SK-N-SH treated with all-trans-retinoic acid at 6 μM for 48 hours (cell line): ENCODE measurements around the gene MT2A.
A peak's percentile ranks its signal among the peaks of the same experiment; 100 is the strongest.

Experiments
- ATAC-seq: fragments of 200-7000 bp; cut with Tn5 transposase; 3 replicates; pipeline ENCODE4 v1.9.1; 2020; ENCODE audit warnings: mild to moderate bottlenecking, moderate library complexity
- ARNTL ChIP-seq: fragments of 450-650 bp; formaldehyde crosslinking; IDR thresholded peaks from 2 replicates; pipeline ENCODE4 v1.5.0; 2020; ENCODE audit warnings: low read depth, mild to moderate bottlenecking, moderate library complexity, borderline replicate concordance
- BACH2 ChIP-seq: fragments of 250-450 bp; sonication (Bioruptor Pico); IDR thresholded peaks from 2 replicates; pipeline ENCODE4 v1.9.0; 2021; ENCODE audit warnings: mild to moderate bottlenecking, borderline replicate concordance
- CREB5 ChIP-seq: fragments of 250-450 bp; sonication (Bioruptor Pico); IDR thresholded peaks from 2 replicates; pipeline ENCODE4 v1.5.1; 2020; ENCODE audit warnings: low read depth, mild to moderate bottlenecking, moderate library complexity
- CSRNP3 ChIP-seq: fragments of 250-450 bp; sonication (Bioruptor Pico); IDR thresholded peaks from 2 replicates; pipeline ENCODE4 v1.5.1; 2021; ENCODE audit warnings: mild to moderate bottlenecking, moderate library complexity
- GLIS3 ChIP-seq: fragments of 250-450 bp; sonication (Bioruptor Pico); IDR thresholded peaks from 2 replicates; pipeline ENCODE4 v1.5.0; 2020; ENCODE audit warnings: mild to moderate bottlenecking, moderate library complexity
- ISL1 ChIP-seq: fragments of 250-450 bp; sonication (Bioruptor Pico); IDR thresholded peaks from 2 replicates; pipeline ENCODE4 v2.1.2; 2022; ENCODE audit warnings: mild to moderate bottlenecking, moderate library complexity
- OSR1 ChIP-seq: fragments of 250-450 bp; sonication (Bioruptor Pico); IDR thresholded peaks from 2 replicates; pipeline ENCODE4 v1.8.0; 2022; ENCODE audit warnings: moderate library complexity, mild to moderate bottlenecking, inconsistent platforms
- PATZ1 ChIP-seq: fragments of 250-450 bp; sonication (Bioruptor Pico); IDR thresholded peaks from 2 replicates; pipeline ENCODE4 v1.8.0; 2020; ENCODE audit warnings: mild to moderate bottlenecking, moderate library complexity, borderline replicate concordance
- POU6F1 ChIP-seq: fragments of 250-450 bp; sonication (Bioruptor Pico); IDR thresholded peaks from 2 replicates; pipeline ENCODE4 v1.8.0; 2021; ENCODE audit warnings: low read depth, mild to moderate bottlenecking, moderate library complexity, borderline replicate concordance
- PPARA ChIP-seq: fragments of 250-450 bp; sonication (Bioruptor Pico); IDR thresholded peaks from 2 replicates; pipeline ENCODE4 v1.5.0; 2020; ENCODE audit warnings: mild to moderate bottlenecking, borderline replicate concordance
- RARB ChIP-seq: fragments of 250-450 bp; sonication (Bioruptor Pico); IDR thresholded peaks from 2 replicates; pipeline ENCODE4 v1.8.0; 2021; ENCODE audit warnings: mild to moderate bottlenecking, moderate library complexity
- SNAI2 ChIP-seq: fragments of 250-450 bp; sonication (Bioruptor Pico); IDR thresholded peaks from 2 replicates; pipeline ENCODE4 v1.5.0; 2020; ENCODE audit warnings: mild to moderate bottlenecking, moderate library complexity
- TCF4 ChIP-seq: fragments of 250-450 bp; sonication (Bioruptor Pico); IDR thresholded peaks from 2 replicates; pipeline ENCODE4 v1.8.0; 2021; ENCODE audit warnings: mild to moderate bottlenecking, moderate library complexity, borderline replicate concordance
- TOX ChIP-seq: fragments of 250-450 bp; sonication (Bioruptor Pico); IDR thresholded peaks from 2 replicates; pipeline ENCODE4 v1.8.0; 2021; ENCODE audit warnings: mild to moderate bottlenecking, moderate library complexity, borderline replicate concordance
- TSHZ2 ChIP-seq: fragments of 250-450 bp; sonication (Bioruptor Pico); IDR thresholded peaks from 2 replicates; pipeline ENCODE4 v1.5.0; 2020; ENCODE audit warnings: mild to moderate bottlenecking, moderate library complexity
- ZC3H10 ChIP-seq: fragments of 250-450 bp; sonication (Bioruptor Pico); IDR thresholded peaks from 2 replicates; pipeline ENCODE4 v1.5.1; 2021; ENCODE audit warnings: mild to moderate bottlenecking, moderate library complexity
- ZFP3 ChIP-seq: fragments of 250-450 bp; sonication (Bioruptor Pico); IDR thresholded peaks from 2 replicates; pipeline ENCODE4 v1.5.0; 2020; ENCODE audit warnings: mild to moderate bottlenecking, moderate library complexity
- ZFP30 ChIP-seq: fragments of 450-650 bp; formaldehyde crosslinking; IDR thresholded peaks from 2 replicates; pipeline ENCODE4 v1.5.0; 2022; ENCODE audit warnings: mild to moderate bottlenecking, moderate library complexity
- ZNF565 ChIP-seq: fragments of 450-650 bp; formaldehyde crosslinking; conservative IDR thresholded peaks from 2 replicates; pipeline ENCODE4 v1.5.0; 2020; ENCODE audit warnings: low read depth, mild to moderate bottlenecking, moderate library complexity
- ZNF70 ChIP-seq: fragments of 450-650 bp; formaldehyde crosslinking; IDR thresholded peaks from 2 replicates; pipeline ENCODE4 v1.5.0; 2020; ENCODE audit warnings: mild to moderate bottlenecking, moderate library complexity
- ZNF8 ChIP-seq: fragments of 450-650 bp; formaldehyde crosslinking; IDR thresholded peaks from 2 replicates; pipeline ENCODE4 v1.5.0; 2020; ENCODE audit warnings: mild to moderate bottlenecking, moderate library complexity

MT2A gene

GRCh38 chr16:56643080-56643778 is 34.8 kb downstream of the MT2A start:
- ATAC-seq = peak; percentile 68
- TF ChIP-seq BACH2 (no peak), PPARA (no peak), GLIS3 (CRISPR knock-in tag) (no peak), POU6F1 (CRISPR knock-in tag) (no peak), TSHZ2 (CRISPR knock-in tag) (no peak), ZC3H10 (CRISPR knock-in tag) (no peak), ISL1 (no peak), ZNF70 (CRISPR knock-in tag) (no peak), OSR1 (CRISPR knock-in tag) (no peak), ZFP30 (CRISPR knock-in tag) (no peak), SNAI2 (no peak), TCF4 (CRISPR knock-in tag) (no peak), PATZ1 (CRISPR knock-in tag) (no peak), TOX (CRISPR knock-in tag) (no peak), RARB (CRISPR knock-in tag) (no peak), CSRNP3 (CRISPR knock-in tag) (no peak), CREB5 (no peak), ZFP3 (CRISPR knock-in tag) (no peak), ZNF8 (CRISPR knock-in tag) (no peak)

GRCh38 chr16:56643833-56644232 is 35.4 kb downstream of the MT2A start:
- no peak for TF ChIP-seq POU6F1 (CRISPR knock-in tag)
- TF ChIP-seq GLIS3 (CRISPR knock-in tag) = no peak
- TF ChIP-seq BACH2 = no peak
- TF ChIP-seq PATZ1 (CRISPR knock-in tag) = no peak
- TF ChIP-seq ZNF565 (CRISPR knock-in tag) = no peak
- TF ChIP-seq ISL1 = no peak
- TF ChIP-seq ARNTL = no peak
- TF ChIP-seq ZNF70 (CRISPR knock-in tag) = no peak
- TF ChIP-seq OSR1 (CRISPR knock-in tag) = no peak
- no peak for TF ChIP-seq PPARA
- TF ChIP-seq TOX (CRISPR knock-in tag) = no peak
- no peak for TF ChIP-seq TSHZ2 (CRISPR knock-in tag)
- TF ChIP-seq ZC3H10 (CRISPR knock-in tag) = no peak
- TF ChIP-seq, all 23 proteins: peak for 0
- ATAC-seq = no peak
